SHP77 treated with DMSO at 0.1 percent for 48 hours (cell line): ENCODE results near the gene FARP1.
A peak's percentile ranks its signal among the peaks of the same experiment; 100 is the strongest.

Experiments
- DNase-seq: peaks from one replicate; lab custom pipeline; 2025; lab: John Stamatoyannopoulos, UW

The FARP1 gene

DNA sequence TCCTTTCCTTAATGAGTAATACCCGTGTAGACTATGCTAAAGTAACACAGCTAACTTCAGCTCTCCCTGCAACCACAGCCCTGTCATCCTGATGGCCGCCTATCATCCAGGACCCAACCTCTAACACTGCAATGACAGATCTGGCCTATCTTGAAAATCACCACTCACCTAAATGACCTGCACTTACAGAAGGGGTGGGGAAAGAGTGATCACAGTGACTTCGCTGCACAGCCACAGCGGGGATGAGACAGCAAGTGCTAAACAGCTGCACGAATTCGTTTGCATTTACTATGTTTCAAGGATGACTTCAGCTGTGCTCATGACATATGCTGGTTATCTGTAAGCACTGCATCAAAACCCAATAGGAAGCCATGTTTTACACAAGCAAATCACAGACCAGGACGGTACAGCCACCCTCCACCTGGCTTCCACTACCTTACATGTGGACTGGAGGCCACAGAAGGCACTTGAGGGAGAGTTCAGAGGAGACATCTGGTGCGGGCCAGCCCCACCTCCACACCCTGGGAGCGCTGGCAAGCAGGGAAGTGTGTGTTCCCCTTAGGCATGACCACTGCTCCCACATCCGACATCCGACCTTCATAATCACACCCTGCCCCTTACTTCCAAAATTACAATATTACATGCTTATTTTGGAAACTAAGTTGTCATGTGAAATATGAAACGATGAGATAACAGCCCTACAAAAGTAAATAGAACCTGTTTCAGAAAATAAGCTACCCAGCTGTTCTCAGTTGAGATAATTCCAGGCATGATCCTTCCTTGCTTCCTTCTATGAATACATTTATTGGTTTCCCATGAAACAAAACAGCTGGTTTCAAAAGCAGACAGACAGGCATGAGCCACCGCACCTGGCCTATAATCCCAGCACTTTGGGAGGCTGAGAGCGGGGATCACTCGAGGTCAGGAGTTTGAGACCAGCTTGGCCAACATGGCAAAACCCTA, 338.3 kb downstream of the FARP1 start:
- peak; percentile 40 for DNase-seq

- no peak for DNase-seq
Observed at GRCh38 chr13:98482476-98483444, 339.9 kb downstream of the FARP1 start.

- DNase-seq = no peak
Observed at GRCh38 chr13:98483601-98484288, 340.9 kb downstream of the FARP1 start.

DNA sequence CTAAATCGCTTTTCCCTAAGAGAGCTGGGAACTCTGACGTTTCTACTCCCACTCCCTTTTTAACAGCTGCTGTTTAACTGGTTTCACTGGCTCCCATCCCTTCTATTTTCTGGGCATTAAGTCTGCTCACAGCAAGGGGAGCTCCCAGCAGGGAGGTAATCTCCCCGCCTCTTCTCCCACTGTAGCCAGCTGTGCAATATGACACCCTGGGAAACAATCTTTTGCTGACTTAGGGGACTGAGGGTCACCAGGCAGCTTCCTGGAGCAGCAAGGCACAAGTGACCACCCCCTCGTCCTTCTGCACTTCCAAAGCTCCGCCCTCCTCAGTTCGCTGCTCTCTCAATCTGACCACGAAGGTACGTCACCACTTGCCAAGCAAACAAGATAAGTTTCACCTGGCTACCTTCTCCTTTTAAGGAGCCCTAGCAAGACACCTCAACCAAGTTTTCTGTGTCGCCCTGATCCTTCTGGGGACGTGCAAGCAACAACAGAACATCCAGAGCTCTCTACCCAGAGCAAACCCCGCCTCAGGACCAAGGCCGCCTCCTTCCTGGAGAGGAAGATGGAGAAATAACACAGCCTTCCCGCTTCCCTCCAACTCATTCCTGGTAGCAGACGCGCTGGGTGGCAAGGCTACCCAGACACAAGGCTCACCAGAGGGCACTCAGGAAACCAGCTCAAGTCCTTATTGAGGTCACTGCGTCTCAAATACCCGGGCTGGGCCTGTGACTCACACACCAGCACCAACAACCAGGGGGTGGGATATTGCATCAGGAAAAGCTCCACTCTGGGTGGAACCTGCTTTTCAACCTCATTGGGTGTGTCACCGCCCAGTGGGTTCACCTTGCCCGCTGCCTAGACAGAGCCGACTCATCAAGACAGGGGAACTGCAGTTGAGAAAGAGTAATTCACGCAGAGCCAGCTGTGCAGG, 341.7 kb downstream of the FARP1 start:
- DNase-seq = peak; percentile 29

GRCh38 chr13:98485561-98485960, 342.7 kb downstream of the FARP1 start:
- no peak for DNase-seq

DNA sequence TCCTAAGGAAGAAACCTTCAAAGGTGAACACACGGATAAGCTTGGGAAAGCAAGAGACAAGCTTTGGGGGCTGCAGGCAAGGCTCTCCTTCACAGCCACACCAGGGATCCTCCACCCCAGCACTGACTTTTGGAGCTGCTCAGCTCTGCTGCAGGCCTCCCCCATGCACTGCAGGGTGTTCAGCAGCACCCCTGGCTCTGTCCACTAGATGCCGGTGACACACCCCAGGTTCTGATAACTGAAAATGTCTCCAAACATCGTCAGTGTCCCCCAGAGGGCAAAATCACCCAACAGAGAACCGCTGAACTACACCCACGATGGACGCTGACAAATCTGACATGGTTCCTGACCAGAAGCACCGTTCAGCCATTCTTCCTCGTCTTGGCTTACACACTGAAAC, 343.5 kb downstream of the FARP1 start:
- no peak for DNase-seq

DNA sequence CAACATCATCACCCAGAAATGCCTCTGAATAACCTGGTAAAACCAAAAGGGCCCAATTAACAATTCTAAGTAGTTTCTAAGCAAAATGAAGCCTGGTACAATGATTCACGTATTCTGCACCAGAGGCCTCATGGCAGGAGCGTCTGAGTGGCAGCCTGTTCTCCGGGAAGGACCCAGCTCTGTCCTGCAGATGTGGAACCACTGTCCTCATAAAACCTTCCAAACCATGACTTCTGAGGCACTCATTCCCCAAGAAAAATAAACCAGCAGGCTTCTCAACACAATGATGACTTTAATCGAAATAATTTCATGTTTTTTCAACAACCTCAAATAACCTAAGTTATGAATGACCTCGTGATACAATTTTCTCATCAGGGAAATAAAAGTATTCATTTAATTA, 344.1 kb downstream of the FARP1 start:
- DNase-seq = no peak

DNA sequence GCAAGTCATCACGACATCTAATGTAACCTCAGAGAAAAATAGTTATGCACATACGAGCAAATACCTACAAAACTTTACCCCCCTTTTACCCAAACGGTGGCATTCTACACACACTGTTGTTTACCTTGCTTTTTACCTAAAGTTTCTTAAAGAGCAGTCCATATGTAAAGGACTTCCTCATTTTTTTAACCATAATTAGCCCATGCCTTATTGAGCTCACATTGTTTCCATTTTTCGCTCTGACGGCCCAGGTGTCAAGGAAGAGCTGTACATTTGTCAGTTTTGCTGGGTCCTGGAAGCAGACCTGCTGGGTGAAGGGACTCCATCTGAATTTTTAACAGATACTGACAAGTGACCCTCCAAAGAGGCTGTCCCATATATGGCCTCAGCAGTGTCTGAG, 344.6 kb downstream of the FARP1 start:
- no peak for DNase-seq

DNA sequence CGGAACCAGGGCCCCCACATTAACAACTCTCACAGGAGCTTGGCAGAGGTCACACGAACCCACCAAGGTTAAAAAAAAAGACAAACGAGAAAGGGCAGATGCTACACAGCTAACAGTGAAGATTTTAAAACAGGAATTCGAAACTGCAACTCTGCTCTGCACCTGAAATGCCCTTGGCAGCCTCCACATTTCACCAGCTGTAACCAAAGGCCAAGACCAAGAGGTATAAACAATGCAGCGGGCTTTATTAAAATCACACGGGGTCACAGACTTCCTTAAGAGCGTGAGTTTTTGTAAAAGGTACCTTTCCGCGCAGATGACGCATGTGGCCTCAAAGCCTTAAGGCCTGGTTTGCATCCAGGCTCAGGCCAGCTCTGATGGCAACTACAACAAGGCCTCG, 345.8 kb downstream of the FARP1 start:
- no peak for DNase-seq

DNA sequence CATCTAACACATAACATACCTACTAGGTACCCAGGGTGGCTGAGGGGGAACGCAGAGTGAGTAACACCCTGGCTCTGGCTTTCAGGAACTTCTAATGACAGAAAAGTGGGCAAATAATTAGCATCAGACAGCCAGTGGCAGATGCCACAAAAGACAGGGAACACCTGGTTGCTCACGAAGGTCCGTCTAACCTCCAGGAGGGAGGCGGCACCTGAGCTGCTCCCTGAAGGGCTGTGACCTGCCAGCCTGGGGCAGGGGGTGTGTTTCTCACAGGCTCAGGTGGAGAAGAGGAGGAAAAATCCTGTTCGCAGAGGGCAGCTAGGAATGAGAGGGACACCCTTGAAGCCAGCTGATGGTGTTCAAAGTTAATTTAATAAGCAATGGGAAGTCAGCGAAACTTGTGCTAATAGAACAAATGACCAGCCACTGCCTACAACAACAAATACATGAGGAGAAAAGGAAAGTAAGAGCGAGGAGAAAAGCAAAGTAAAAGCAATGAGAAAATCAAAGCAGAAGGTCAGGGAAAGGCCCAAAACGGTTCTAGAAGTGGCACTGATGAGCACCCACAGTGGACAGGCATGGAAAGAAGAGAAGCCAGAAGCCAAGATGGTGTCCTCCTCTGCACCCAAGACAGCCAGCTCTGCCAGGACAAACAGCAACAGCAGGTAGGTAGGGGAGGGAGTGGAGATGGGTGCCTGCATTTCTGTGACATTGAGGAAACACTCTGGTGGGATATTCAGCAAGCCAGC, 346.7 kb downstream of the FARP1 start:
- no peak for DNase-seq

GRCh38 chr13:98490195-98490836, 347.4 kb downstream of the FARP1 start:
- no peak for DNase-seq

DNA sequence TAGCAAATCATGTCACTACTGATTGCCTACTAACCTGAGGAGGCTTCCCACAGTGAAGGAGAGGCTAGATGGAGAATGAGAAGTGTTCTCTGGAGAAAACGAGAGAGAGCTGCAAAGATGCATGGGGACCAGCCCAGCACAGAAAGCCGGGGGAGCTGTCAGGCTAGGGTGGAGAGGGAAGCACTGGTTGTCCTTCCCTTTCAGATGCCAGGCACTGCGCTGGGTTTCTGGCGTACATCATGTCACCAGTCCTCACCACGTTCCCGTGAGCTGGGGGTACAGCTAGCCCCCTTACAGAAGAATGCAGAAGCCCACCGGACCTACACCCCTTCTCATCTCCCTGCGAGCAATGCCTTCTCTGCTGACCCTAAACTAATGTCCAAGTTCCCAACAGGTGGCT, 348.0 kb downstream of the FARP1 start:
- no peak for DNase-seq

- DNase-seq = no peak
Observed at GRCh38 chr13:98492335-98493041, 349.6 kb downstream of the FARP1 start.

DNA sequence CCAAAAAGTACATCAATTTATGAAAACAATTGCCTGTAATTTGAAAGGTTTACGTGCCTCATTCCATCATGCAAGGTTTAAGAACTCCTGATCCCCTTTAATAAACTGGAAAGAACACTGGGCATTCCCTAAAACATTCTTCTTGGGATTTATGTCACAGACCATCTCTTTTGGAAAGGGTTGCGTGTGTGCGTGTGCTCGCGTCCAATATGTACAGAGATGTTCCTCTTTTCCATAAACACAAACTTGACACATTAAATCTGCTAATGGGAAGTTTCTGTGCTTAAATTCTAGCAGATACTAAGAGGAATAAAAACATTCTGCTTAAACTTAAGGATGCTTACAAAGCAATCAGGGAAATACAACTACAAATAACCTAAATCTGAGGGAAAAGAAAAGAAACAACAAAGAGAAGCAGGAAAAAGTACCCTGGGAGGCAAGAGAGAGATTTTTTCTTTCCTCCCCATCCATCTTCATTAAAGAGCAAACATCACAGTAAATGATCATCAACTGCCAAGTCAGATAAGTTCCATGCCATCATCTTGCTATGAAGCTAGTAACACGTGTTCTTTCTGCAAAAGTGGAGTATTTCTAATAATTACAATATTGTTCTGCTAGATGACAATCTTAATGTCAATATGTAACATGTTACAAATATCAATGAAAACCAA, 350.3 kb downstream of the FARP1 start:
- DNase-seq = no peak

DNA sequence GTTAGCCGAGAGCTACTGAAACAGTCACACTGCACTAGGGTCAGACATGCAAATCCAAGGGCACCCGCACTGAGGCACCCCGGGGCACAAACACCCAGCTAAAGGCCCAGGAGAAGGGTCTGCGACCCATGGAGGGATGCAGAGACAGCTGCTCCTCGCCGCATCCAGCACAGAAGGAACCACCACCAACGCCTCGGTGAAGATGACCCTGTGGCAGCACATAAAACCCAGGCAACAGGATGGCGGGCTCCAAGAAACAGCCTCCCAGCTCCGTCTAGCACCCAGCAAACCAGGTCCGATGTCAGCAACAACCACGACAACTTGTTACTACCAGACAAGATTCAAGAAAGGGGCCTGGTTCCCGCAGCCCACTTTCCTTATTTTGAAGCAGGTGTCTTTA, 351.9 kb downstream of the FARP1 start:
- no peak for DNase-seq

DNA sequence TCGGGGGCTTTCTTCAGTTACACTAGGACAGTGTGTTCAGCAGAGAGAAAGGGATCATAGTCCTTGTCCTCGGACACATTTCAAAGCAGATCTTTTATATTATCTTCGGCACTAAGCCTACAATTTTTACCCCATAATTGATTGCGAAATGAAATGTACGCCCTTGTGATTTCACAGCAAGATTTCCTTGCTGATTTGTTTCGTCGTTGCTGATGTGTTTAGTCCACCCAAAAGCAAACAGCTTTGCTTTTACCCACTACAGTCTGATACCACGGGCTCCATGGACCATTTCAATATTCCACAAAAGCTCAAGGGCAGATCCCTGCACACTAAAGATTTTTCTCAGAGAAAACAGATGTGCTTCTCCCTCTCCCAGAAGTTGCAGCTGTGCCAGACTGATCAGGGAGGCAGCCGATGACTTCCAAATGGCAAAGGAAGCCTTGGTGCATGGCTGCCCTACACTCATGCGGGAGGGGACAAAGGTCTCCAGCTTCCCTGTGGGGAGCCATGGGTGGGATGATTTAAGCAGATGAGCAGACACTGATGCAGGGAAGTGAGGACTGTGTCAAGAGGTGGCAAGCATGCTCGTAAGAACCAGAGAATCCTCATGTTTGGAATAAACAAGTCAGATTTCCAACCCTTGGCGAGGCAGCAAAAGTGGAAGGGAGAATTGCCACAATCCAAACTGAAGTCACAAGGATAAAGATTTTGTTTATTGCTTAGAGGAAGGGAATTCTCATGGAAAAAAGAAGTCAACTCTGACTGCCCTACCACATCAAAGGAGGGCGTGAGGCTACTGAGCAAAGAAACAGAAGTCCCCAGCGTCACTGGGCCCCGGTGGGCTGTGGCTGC, 353.0 kb downstream of the FARP1 start:
- no peak for DNase-seq

GRCh38 chr13:98496479-98496791, 353.5 kb downstream of the FARP1 start:
- DNase-seq = no peak

DNA sequence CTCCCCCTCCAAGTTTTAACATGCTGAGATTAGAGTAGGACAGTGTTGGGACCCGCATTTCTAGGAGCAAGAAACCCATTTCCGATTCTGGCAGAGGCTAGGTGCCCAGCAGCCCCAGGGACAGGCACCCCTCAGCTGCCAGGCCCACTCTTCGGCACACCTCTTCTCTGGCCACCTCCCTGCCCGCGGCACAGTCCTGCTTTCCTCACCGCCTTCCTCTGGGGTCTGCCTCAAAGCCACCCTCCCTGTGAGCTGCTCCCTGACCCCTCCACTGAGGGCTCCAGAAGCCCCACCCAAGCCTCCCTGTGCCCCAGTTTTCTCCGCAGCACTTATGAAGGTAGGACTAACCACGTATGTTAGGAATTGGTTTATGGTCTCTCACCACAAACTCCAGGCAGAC, 354.1 kb downstream of the FARP1 start:
- no peak for DNase-seq
